GM18519 (cell line): ENCODE data around the gene GBP4.

Source experiments
- ATAC-seq: cut with Tn5 transposase; IDR thresholded peaks from one replicate; pipeline ENCODE4 v1.9.1; 2021; ENCODE audit warnings: mild to moderate bottlenecking, moderate library complexity; ENCODE audit not compliant: unreplicated experiment, low FRiP score

The GBP4 gene

GRCh38 chr1:89171067-89171438, 27.7 kb downstream of the GBP4 start:
- no peak for ATAC-seq

- ATAC-seq: no peak
These were observed 28.3 kb downstream of the GBP4 start for GRCh38 chr1:89170170-89171066.

GRCh38 chr1:89169166-89169565, 29.6 kb downstream of the GBP4 start:
- no peak for ATAC-seq

- ATAC-seq: no peak
These were observed 31.0 kb downstream of the GBP4 start for GRCh38 chr1:89167590-89168230.

GRCh38 chr1:89166705-89167104, 32.0 kb downstream of the GBP4 start:
- ATAC-seq: no peak

- no peak for ATAC-seq
These were observed 32.9 kb downstream of the GBP4 start for GRCh38 chr1:89165811-89166210.

- no peak for ATAC-seq
These were observed 47.7 kb downstream of the GBP4 start for GRCh38 chr1:89151047-89151446.

- no peak for ATAC-seq
These were observed 48.8 kb downstream of the GBP4 start for GRCh38 chr1:89149976-89150375.

GRCh38 chr1:89149229-89149628, 49.5 kb downstream of the GBP4 start:
- ATAC-seq: no peak

- ATAC-seq: no peak
These were observed 50.8 kb downstream of the GBP4 start for GRCh38 chr1:89147678-89148658.

GRCh38 chr1:89146721-89147120, 52.0 kb downstream of the GBP4 start:
- ATAC-seq: no peak

- ATAC-seq: no peak
These were observed 55.3 kb downstream of the GBP4 start for GRCh38 chr1:89143484-89143883.

- no peak for ATAC-seq
These were observed 56.6 kb downstream of the GBP4 start for GRCh38 chr1:89142160-89142559.

GRCh38 chr1:89133747-89134146, 65.0 kb downstream of the GBP4 start:
- ATAC-seq: no peak
